GM18909 (cell line): ENCODE data around the gene CABP4.

Experiments
- ATAC-seq: cut with Tn5 transposase; IDR thresholded peaks from one replicate; pipeline ENCODE4 v1.9.1; 2021; ENCODE audit warnings: mild to moderate bottlenecking; ENCODE audit not compliant: unreplicated experiment, poor library complexity

CABP4 gene

GRCh38 chr11:67434395-67434881, 20.7 kb upstream of the CABP4 start:
- ATAC-seq: no peak

- no peak for ATAC-seq
Observed at GRCh38 chr11:67435031-67435726, 20.0 kb upstream of the CABP4 start.

- ATAC-seq: no peak
Observed at GRCh38 chr11:67435727-67436458, 19.3 kb upstream of the CABP4 start.

- no peak for ATAC-seq
Observed at GRCh38 chr11:67436459-67437081, 18.6 kb upstream of the CABP4 start.

GRCh38 chr11:67437082-67437808, 17.9 kb upstream of the CABP4 start, which contains the start of gene PTPRCAP:
PTPRCAP (minus strand) TSS chr11:67437682; CDS start chr11:67437619, 63 bp downstream.
- peak; percentile 31 for ATAC-seq

GRCh38 chr11:67437809-67438157, 17.4 kb upstream of the CABP4 start:
- no peak for ATAC-seq

GRCh38 chr11:67438158-67438902, 16.8 kb upstream of the CABP4 start:
- no peak for ATAC-seq

GRCh38 chr11:67439321-67440228, 15.6 kb upstream of the CABP4 start:
- no peak for ATAC-seq

GRCh38 chr11:67440229-67441097, 14.7 kb upstream of the CABP4 start:
- no peak for ATAC-seq

GRCh38 chr11:67441098-67441563, 14.0 kb upstream of the CABP4 start:
- ATAC-seq: no peak

- no peak for ATAC-seq
Observed at GRCh38 chr11:67441731-67442351, 13.3 kb upstream of the CABP4 start.

GRCh38 chr11:67442504-67443404, 12.4 kb upstream of the CABP4 start:
- no peak for ATAC-seq

- no peak for ATAC-seq
Observed at GRCh38 chr11:67445515-67445914, 9.6 kb upstream of the CABP4 start.

- ATAC-seq: no peak
Observed at GRCh38 chr11:67448220-67448609, 6.9 kb upstream of the CABP4 start.

GRCh38 chr11:67449116-67449844, 5.9 kb upstream of the CABP4 start:
- no peak for ATAC-seq
